DLD1 (cell line): ENCODE results near the gene COPG2.
"Not testable (repeated sequence)": the region's sequence is repeated elsewhere in the genome, so short reads cannot be mapped to it uniquely, and the experiment has no call there.

Experiments
- in situ Hi-C: cut with HindIII; loops from 2 replicates; pipeline ENCODE4 v1.10.0; 2017; ENCODE audit warnings: low sequenced_read_pairs

The COPG2 gene, protein sequence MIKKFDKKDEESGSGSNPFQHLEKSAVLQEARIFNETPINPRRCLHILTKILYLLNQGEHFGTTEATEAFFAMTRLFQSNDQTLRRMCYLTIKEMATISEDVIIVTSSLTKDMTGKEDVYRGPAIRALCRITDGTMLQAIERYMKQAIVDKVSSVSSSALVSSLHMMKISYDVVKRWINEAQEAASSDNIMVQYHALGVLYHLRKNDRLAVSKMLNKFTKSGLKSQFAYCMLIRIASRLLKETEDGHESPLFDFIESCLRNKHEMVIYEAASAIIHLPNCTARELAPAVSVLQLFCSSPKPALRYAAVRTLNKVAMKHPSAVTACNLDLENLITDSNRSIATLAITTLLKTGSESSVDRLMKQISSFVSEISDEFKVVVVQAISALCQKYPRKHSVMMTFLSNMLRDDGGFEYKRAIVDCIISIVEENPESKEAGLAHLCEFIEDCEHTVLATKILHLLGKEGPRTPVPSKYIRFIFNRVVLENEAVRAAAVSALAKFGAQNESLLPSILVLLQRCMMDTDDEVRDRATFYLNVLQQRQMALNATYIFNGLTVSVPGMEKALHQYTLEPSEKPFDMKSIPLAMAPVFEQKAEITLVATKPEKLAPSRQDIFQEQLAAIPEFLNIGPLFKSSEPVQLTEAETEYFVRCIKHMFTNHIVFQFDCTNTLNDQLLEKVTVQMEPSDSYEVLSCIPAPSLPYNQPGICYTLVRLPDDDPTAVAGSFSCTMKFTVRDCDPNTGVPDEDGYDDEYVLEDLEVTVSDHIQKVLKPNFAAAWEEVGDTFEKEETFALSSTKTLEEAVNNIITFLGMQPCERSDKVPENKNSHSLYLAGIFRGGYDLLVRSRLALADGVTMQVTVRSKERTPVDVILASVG

DNA sequence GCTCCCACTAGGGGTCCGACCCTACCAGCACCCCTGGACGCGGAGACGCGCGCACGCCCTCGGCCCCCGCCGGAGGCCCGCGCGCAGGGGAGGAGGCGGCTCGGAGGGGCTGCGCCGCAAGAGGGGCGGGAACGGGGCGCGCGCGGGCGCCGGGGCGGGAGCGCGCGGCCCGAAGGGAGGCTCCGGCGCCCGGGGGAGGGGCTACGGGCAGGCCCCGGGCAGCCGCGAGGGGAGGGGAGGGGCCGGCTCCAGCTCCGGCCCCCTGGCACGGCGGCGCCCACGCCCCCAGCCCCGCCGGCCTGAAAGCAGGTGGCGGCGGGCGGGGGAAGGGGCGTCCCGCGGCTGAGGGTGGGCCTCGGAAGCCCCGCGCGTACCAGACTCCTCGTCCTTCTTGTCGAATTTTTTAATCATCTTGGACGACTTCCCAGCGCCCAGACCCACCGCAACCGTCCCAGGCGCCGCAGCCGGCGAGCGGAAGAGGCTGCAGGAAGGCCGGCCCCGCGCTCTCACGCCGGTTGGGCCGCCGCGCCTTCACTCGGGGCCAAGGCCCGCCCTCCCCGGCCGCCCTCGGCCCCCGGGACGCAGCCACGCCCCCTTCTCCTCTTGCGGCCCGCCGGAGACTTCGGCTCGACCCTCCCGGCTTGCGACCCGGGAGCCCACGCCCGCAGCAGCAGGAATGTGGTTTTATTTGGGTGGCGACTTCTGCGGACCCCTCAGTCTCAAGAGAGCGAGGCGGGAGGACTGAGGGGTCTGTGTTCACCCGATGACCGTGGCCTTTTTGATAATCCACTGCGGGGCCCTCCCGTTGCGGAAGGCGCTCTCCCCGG lies at the start of gene COPG2:
Gene COPG2 (minus strand): TSS at position 491 of the 827 bp plus-strand sequence. CDS start 80 bp downstream, at position 411.
- in situ Hi-C loops: no loop called here

DNA sequence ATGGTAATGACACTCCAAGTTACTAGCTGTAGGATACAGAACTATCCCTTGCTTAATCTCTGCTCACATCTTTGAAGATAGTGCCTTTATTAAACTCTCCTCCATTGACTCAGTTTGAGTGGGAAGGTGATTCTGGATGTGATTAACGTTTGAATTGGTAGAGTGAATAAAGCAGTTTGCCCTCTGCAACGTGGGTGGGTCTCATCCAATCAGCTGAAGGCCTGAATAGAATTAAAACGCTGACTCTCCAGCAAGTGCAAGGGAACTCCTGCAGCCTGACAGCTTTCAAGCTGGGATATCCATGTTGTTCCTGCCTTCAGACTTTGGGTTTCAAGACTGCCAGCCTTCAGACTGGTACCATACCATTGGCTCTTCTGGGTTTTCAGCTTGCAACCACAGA lies 43.9 kb upstream of the COPG2 start:
- in situ Hi-C loops: no loop called here

DNA sequence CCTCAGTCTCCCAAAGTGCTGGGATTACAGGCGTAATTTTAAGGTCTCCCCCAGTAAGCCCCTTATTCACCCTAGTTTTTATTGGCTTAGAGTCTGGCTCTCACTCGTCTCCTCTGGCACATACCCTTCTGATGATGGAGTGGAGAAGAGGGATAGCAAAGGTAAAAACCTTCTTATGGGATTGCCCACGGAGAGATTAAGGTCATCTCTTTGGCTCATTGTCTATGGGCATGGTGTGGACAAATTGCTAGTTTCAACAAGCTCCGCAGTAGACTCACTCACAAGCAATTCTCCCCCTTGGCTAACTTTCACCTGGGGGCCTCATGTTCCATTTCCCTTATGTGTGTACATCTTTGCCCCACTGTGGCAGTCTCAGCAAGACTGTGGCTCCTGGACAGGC lies 40.2 kb upstream of the COPG2 start:
- in situ Hi-C loops: no loop called here

DNA sequence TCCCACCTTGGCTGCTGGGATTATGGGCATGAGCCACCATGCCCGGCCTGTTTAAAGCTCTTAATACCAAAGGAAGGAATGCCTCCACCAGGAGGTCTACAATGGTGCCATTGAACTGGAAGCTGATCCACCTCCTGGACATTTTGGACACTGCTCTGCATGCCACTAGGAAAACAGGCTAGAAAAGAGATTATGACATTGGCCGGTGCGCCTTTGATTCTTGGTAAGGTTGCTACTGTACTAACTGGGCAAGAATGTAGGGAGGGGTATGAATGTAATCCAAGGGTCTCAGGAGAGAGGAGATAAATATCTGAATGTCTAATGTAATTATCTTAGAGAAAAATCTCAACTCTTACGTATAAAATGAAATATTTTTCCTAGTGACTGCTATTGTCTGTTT lies 39.5 kb upstream of the COPG2 start:
- in situ Hi-C loops: no loop called here

DNA sequence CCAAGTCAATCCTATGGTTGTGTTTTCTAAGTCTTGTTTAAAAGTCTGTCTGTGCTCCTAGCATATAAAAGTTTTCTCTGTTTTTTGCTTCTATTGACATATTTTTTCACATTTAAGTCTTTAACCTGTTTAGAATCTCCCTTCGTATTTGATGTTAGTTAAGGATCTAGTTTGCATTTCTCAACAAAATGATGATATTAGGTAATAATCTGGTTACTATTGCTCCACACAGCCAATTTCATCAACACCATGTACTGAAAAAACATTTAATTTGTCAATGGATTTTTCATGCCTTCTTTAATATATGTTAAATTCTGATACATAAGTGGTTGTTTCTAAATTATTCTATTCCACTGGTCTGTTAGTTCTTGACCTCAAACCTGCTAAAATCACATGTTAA lies 35.3 kb upstream of the COPG2 start:
- in situ Hi-C loops: no loop called here

DNA sequence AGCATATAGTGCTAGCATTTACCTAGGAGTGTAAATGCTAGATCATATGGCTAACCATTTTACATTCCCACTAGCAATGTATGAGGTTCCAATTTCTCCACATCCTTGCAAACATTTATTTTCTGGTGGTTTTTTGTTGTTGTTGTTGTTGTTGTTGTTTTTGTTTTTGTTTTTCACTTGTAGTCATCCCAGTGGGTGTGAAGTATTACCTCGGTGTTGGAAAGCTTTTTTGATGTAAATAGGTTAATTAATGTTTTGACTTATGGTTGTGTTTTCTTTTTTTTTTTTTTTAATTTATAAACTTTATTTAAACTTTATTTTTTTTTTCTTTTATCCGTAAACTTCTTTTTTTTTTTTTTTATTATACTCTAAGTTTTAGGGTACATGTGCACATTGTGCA lies 33.1 kb upstream of the COPG2 start:
- in situ Hi-C loops: no loop called here

DNA sequence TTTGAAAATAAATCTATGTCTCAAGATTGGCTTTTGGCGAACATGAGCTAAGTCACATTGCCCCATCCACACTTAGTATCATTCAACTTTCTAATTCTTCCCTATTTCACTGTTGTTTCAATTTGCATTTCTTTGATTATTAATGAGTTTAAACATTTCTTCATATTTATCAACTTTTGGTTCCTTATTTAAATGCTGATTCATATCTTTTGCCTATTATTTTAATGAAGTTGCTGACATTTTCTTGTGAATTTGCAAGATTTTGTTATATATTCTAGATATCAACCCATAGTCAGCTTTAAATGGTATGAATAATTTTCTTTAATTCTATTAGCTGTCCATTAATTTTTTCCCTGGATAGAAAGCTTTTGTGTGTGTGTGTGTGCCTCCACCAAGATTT lies 32.2 kb upstream of the COPG2 start:
- in situ Hi-C loops: no loop called here

DNA sequence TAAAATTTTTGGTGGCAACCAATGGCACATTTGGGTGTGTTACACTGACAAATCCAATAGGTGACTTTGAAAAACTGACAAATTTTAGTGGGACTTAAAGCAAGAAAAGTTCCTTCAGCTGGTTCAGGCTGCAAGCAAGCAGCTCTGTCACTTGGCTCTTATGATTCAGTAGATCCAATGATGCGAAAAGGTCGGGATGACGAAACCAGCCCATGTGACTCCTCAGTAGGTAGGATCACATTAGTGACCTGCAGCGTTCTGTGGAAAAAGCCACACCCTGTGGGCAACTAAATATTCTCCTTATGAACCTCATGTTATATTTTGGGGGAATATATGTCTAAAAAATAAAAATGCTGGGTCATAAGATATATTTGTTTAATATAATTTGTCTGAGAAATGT lies 31.1 kb upstream of the COPG2 start:
- in situ Hi-C loops: no loop called here

DNA sequence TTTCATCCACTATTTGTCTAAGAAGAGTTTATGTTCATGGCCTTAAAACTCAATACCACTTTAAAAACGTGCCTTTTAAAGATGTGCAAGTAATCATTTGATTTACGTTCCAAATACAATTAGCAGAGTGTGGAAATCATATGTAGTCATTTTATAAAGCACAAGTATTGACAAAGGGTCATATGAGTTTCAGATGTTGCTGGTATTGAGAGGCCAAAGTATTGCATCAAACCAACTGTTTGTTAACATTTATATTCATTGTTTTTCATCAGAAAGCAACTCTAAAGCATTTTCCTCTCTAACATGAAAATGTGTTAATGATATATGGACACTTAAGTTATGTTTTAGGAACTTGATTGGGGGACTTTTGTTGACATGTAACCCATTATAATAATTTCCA lies 29.3 kb upstream of the COPG2 start:
- in situ Hi-C loops: no loop called here

DNA sequence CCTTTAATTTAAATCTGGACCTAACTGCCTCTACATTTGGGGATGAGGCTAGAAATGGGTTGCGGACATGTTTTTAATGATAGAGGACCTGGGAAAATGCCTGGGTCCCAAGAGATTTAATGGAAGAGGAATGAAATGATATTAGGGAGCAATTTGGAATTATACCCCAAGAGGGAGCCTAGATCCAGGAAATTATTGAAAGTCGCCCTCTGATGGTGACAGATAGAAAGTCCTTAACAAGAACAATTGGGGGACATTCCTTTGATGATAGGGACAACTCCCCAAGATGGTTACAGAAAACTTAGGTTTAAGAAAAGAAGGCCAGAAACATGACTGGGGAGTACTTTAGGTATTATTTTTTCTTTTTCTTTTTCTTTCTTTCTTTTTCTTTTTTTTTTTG lies 27.3 kb upstream of the COPG2 start:
- in situ Hi-C loops: no loop called here

DNA sequence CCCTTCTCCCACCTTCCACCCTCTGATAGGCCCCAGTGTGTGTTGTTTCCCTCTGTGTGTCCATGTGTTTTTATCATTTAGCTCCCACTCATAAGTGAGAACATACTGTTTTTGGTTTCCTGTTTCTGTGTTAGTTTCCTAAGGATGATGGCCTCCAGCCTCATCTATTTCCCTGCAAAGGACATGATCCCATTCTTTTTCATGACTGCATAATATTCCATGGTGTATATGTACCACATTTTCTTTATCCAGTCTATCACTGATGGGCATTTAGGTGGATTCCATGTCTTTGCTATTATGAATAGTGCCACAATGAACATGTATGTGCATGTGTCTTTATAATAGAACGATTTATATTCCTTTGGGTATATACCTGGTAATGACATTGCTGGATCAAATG lies 23.8 kb upstream of the COPG2 start:
- in situ Hi-C loops: not testable (repeated sequence)

DNA sequence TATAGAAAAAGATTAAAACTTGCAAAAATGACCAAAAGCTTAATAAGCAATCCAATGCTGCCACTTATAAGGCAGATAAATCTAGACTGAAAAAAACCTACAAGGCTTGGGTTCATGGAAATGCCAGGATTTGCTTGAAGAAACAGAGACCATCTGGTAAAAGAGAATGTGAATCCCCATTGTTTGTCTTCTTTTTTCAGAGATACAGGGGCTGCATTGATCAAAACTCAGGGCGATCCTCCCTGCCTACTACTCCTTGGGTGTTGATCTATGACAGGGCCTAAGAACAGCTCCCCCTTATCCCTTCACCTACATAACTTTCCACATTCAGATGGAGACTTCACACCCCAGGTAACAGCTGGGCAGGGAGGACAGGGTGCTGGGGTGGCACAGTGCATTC lies 21.1 kb upstream of the COPG2 start:
- in situ Hi-C loops: no loop called here

DNA sequence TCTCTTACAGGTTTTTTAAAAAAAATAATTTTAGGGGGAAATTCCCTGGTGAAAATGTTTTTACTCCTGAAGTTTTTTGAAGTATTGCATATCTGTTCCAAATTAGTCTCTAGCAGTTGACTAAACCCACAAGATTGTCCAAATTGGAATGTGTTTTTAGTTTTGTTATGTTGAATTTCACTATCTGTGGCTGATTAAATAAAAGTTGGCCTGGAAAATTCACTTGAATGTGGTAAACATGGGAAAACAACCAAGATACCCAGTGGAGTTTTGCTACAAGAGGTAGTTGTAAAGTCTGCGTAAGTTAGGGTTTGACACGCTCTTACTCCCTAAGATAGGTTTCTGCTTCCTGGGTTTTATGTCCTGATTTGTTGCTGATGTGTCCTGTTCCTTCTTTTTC lies 14.5 kb upstream of the COPG2 start:
- in situ Hi-C loops: no loop called here

DNA sequence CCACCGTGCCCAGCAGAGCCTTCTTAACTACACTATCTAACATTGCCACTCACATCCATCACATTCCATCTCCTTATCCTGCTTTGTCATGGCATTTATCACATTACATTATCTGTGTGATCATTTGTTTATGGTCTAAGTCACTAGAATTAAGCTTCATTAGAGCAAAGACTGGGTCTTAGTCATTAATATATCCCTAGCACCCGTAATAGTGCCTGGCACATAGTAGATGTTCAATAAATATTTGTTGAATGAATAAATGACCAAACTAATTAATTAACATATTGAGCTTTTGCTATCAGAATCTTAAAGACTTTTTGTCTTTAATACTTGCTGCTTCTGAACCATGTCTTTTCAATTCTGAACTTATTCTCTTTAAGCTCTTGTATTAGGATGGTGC lies 5.9 kb upstream of the COPG2 start:
- in situ Hi-C loops: no loop called here

DNA sequence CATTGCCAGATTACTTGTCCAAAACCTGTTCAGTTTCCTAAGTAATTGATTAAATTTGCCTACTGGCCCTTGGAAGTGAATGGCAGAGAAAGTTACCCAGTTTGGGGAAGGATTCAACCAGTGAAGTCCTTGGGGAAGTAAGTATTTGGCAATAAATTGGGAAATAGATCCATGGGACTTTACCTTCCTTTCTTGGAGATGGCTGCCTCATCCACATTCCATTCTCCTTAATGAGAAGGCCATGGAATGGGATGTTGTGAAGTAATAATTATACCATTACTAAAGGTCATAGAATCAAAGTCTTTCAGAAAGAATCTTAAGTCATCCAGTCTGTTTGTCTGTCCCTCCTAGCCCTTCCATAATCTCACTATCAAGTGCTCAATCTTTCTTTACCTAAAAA lies 4.5 kb upstream of the COPG2 start:
- in situ Hi-C loops: no loop called here

DNA sequence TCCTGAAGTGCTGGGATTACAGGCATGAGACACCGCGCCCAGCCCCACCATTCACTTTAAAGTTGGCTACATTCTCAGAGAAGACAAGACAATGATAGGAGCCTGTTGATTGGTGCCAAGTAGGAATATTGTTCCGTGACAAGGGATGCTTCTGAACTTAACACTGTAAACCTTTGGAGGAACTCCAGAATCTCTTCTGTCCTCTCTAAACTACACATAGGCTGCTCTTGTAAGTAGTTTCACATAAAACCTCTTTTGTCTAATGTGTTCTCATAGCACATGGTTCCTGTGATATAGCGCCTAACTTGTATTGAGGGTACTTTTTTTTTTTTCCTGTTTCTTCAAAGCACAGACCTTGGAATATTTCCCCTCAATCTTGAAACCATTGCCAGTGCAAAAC lies 3.6 kb upstream of the COPG2 start:
- in situ Hi-C loops: no loop called here

DNA sequence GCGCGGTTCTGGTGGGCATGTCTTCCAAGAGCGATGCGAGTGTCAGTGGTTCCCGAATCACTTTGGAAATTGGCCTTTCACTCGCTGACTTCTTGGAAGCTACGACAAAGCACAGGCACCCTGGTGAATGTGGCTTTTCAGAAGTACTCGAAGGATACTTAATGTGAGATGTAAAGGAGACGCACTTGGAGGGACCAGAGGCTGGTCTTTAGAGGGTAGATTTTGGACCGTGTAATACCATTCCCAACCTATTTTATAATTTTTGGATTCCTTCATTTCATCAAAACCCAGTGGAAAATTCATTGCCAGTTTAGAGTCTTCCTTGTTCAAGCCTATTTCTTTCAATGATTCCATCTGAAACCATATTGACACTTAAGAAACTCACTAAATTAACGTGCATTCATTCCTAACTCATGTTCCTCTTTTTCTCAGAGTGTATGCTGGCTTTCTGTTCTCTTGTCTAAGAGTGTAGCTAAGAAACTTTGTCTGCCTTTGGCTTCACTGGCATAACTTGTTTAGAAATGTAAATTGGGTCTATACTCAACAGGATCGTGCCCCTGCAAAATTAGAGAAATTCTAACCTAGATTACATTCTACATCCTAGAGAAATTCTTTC lies 645 bp upstream of the COPG2 start:
- in situ Hi-C loops: no loop called here

DNA sequence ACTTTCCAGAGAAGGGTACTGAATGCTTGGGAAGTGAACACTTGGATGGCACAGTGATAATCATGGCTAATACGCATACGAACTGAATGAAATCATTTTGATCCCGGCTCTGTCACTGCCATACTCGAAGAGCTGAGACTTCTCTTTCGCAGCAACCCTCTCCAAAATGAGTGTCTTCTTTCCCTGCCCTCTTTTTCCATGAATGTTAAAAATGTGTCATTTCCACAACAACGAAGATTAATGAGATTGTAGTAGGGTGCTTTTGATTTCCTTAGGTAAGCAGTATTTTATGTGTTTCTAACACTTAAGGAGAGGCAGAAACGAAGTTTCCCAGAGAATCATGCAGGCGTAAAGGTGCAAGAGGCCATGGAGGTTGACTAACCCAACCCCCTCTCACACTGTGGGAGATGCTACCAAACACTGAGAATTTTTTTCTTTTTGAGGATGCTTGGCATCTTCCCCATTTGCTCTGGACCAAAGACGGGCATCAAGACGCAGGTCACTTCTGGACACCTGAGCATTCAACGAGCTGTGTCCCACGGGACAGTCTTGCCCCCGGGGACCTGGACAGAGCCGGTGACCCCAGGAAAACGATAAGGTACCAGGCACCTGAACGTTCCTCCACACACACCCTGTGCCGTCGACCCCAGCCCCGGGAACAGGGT lies 823 bp downstream of the COPG2 start:
- in situ Hi-C loops: no loop called here

DNA sequence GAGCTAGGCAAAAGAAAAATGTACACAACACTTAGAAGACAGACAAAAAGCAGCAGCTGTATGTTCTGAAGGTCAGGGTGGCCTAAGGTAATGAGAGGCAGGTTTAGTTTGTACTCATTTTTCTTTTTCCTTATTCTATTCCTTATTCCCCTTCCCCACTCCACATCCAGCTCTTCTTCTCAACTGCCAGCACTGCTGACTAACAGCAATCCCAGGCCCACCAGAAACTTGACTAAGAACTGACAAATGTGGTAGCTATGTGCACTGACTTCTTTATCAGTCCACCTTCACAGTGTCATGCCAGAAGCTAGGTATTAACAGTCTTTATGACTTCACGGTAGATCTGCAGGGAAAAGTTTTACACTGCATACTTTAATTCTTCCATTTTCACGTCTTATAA lies 6.1 kb downstream of the COPG2 start:
- in situ Hi-C loops: no loop called here

DNA sequence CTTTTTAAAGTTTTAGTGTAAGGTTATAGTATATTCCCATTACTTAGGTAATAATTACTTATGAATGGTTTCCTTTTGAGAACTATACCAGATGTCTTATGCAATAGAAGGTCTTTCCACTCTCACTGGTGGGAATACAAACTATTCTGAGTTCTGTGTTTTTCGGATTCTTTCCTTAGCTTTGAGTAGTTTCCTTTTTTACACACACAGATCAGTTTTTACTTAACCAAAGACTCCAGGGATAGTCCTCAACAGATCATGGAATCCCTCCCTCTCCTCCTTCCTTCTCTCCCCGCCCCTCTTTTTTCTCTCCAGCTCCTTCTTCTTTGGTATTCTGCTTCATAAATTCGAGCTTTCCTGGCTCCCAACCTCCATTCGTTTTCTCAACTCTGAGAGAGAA lies 13.3 kb downstream of the COPG2 start:
- in situ Hi-C loops: no loop called here
